ENCODE data around the gene HOXA9. TPM values are rescaled to one million over a fixed set of nuclear protein-coding genes. Genes with fewer than 3 reads are reported as not detected.

HOXA9 gene
- total RNA-seq, 1 donor from 2014 or later: 46.5 TPM

- H3K4me3 ChIP-seq (ENCODE audit: low read depth, low read length): peak overlapping the region; percentile 71
- TF ChIP-seq, protein P1, sequence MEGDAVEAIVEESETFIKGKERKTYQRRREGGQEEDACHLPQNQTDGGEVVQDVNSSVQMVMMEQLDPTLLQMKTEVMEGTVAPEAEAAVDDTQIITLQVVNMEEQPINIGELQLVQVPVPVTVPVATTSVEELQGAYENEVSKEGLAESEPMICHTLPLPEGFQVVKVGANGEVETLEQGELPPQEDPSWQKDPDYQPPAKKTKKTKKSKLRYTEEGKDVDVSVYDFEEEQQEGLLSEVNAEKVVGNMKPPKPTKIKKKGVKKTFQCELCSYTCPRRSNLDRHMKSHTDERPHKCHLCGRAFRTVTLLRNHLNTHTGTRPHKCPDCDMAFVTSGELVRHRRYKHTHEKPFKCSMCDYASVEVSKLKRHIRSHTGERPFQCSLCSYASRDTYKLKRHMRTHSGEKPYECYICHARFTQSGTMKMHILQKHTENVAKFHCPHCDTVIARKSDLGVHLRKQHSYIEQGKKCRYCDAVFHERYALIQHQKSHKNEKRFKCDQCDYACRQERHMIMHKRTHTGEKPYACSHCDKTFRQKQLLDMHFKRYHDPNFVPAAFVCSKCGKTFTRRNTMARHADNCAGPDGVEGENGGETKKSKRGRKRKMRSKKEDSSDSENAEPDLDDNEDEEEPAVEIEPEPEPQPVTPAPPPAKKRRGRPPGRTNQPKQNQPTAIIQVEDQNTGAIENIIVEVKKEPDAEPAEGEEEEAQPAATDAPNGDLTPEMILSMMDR (IDR thresholded peaks at IDR 0.05; ENCODE audit: insufficient read depth, low read length, poor library complexity, severe bottlenecking): no peak
- H3K27me3 ChIP-seq (ENCODE audit: control insufficient read depth, insufficient read depth, low read length): peaks cover 2% of the 10 kb centered on the region
- DNase-seq (ENCODE audit: low read depth): no peak
- H3K36me3 ChIP-seq (ENCODE audit: control insufficient read depth, insufficient read depth, low read length): peaks cover 3% of the 10 kb centered on the region
These were observed 18.7 kb downstream of the HOXA9 start for GRCh38 chr7:27146491-27147198.

DNA sequence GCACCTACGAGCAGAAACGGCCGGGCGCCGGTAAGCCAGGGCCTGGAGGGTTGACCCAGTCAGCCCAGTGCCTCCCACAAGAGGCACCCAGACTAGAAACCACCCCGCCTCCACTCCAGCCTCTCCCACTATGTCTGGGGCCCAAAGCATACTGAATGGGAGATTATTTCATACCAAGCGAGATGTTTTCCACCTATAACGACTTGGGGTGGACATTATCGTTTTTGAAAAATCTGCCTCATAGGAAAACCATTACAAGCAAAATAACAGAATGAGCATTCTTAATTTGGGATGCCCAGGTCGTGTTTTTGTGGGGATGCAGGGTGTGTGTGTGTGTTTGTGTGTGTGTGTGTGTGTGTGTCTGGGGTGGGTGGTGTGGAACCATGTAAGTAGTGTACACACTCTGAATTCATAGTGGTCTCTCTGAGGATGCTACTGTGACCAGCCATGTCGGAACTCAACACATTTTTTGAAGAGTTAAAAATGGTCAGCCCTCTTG lies 19.4 kb downstream of the HOXA9 start:
- DNase-seq (ENCODE audit: low read depth): no peak
- Histone ChIP-seq H3K27me3 (ENCODE audit: control insufficient read depth, insufficient read depth, low read length) (peaks cover 2% of the 10 kb centered on the region), H3K36me3 (ENCODE audit: control insufficient read depth, insufficient read depth, low read length) (peaks cover 3% of the 10 kb centered on the region), H3K4me3 (ENCODE audit: low read depth, low read length) (peak overlapping the region; percentile 21)
- TF ChIP-seq, protein P1 (IDR thresholded peaks at IDR 0.05; ENCODE audit: insufficient read depth, low read length, poor library complexity, severe bottlenecking): no peak

DNA sequence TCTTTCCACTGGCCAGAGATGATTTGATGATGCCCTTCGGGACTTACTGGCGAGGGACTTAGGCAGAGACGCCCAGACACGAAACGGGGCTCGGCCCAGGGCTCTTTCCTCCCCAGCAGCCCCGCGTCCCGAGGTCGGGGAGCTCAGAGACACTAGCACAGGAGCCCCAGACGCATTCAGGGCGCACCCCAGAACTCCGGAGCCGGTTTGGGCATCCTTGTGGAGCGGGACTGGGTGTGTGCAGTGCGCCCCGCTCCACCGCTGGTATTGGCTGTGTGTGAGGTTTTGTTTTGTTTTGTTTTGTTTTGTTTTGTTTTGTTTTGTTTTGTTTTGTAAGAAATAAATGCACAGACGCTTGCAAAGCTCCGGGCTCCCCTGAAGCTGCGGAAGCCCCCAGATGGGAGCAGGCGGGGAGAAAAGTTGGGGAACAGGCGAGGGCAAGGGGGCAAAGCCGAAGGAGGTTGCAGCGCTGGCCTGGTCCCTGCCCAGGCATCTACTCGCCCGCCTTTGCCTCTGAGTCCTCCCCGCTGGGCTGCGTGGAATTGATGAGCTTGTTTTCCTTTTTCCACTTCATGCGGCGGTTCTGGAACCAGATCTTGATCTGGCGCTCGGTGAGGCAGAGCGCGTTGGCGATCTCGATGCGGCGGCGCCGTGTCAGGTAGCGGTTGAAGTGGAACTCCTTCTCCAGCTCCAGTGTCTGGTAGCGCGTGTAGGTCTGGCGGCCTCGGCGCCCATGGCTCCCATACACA lies 20.0 kb downstream of the HOXA9 start:
- Histone ChIP-seq H3K36me3 (ENCODE audit: control insufficient read depth, insufficient read depth, low read length) (peaks cover 3% of the 10 kb centered on the region), H3K27me3 (ENCODE audit: control insufficient read depth, insufficient read depth, low read length) (peaks cover 2% of the 10 kb centered on the region), H3K4me3 (ENCODE audit: low read depth, low read length) (peak overlapping the region; percentile 21)
- DNase-seq (ENCODE audit: low read depth): no peak
- TF ChIP-seq, protein P1 (IDR thresholded peaks at IDR 0.05; ENCODE audit: insufficient read depth, low read length, poor library complexity, severe bottlenecking): no peak

DNA sequence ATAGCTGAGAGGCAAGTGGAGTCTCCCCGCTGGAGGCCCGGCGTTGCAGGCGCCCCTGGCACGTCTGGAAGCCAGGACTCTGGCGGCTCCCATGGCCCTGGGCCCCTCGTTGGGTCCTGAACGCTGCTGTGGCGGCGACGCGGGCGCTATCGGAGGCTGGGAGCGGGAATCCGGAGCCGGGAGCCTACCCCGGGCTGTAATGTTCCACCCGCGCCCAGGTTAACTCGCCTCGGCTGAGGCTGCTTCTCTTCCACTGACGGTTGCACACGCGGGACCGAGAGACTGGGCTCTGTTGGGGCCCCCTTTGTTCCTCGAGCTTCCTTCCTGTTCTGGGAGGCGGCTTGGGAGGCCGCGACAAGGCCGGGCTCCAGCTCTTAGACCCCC lies 20.6 kb downstream of the HOXA9 start:
- Histone ChIP-seq H3K4me3 (ENCODE audit: low read depth, low read length) (peak overlapping the region; percentile 21), H3K27me3 (ENCODE audit: control insufficient read depth, insufficient read depth, low read length) (peaks cover 2% of the 10 kb centered on the region), H3K36me3 (ENCODE audit: control insufficient read depth, insufficient read depth, low read length) (peaks cover 3% of the 10 kb centered on the region)
- TF ChIP-seq, protein P1 (IDR thresholded peaks at IDR 0.05; ENCODE audit: insufficient read depth, low read length, poor library complexity, severe bottlenecking): no peak
- DNase-seq (ENCODE audit: low read depth): no peak

GRCh38 chr7:27143950-27144780 lies 21.2 kb downstream of the HOXA9 start:
- TF ChIP-seq, protein P1 (IDR thresholded peaks at IDR 0.05; ENCODE audit: insufficient read depth, low read length, poor library complexity, severe bottlenecking): peak; percentile 67
- Histone ChIP-seq H3K4me3 (ENCODE audit: low read depth, low read length) (peak overlapping the region; percentile 28), H3K36me3 (ENCODE audit: control insufficient read depth, insufficient read depth, low read length) (peaks cover 3% of the 10 kb centered on the region), H3K27me3 (ENCODE audit: control insufficient read depth, insufficient read depth, low read length) (peaks cover 2% of the 10 kb centered on the region)
- no peak for DNase-seq (ENCODE audit: low read depth)

Data from kidney epithelial cell (primary cell).